Peyer's patch (tissue), 4 donors: Measurements from ENCODE around the gene GLI3.

ENCODE experiments used
- POLR2A ChIP-seq, 2 donors: fragments of 450-650 bp; IDR thresholded peaks; one replicate each; pipeline ENCODE4 v1.5.1; 2017; ENCODE audit warnings: antibody characterized with exemption in 2 of 2, mild to moderate bottlenecking in 2 of 2, moderate library complexity in 2 of 2
- TF ChIP-seq, protein P1 (sequence below), 6 experiments: fragments of 450-650 bp in 4 of 6; fragments of 200-600 bp in 2 of 6; sonication (generic) in 1 of 6; IDR thresholded peaks; one replicate each; pipeline ENCODE4 v1.5.1; 2017 to 2019; ENCODE audit warnings: antibody characterized with exemption in 6 of 6, mild to moderate bottlenecking in 3 of 6, moderate library complexity in 1 of 6

GRCh38 chr7:42068554-42069280 lies 168.3 kb downstream of the GLI3 start:
- TF ChIP-seq, protein P1, sequence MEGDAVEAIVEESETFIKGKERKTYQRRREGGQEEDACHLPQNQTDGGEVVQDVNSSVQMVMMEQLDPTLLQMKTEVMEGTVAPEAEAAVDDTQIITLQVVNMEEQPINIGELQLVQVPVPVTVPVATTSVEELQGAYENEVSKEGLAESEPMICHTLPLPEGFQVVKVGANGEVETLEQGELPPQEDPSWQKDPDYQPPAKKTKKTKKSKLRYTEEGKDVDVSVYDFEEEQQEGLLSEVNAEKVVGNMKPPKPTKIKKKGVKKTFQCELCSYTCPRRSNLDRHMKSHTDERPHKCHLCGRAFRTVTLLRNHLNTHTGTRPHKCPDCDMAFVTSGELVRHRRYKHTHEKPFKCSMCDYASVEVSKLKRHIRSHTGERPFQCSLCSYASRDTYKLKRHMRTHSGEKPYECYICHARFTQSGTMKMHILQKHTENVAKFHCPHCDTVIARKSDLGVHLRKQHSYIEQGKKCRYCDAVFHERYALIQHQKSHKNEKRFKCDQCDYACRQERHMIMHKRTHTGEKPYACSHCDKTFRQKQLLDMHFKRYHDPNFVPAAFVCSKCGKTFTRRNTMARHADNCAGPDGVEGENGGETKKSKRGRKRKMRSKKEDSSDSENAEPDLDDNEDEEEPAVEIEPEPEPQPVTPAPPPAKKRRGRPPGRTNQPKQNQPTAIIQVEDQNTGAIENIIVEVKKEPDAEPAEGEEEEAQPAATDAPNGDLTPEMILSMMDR (IDR thresholded peaks at IDR 0.05), result no peak
- no peak for TF ChIP-seq POLR2A (IDR thresholded peaks at IDR 0.05)
